GM19324 (cell line): Measurements from ENCODE around the gene TRPC4AP.
"Not testable (repeated sequence)": the region's sequence is repeated elsewhere in the genome, so short reads cannot be mapped to it uniquely, and the experiment has no call there.

Source experiments
- ATAC-seq: cut with Tn5 transposase; IDR thresholded peaks from one replicate; pipeline ENCODE4 v1.9.1; 2021; ENCODE audit warnings: mild to moderate bottlenecking, moderate library complexity; ENCODE audit not compliant: unreplicated experiment, low FRiP score

TRPC4AP gene, protein sequence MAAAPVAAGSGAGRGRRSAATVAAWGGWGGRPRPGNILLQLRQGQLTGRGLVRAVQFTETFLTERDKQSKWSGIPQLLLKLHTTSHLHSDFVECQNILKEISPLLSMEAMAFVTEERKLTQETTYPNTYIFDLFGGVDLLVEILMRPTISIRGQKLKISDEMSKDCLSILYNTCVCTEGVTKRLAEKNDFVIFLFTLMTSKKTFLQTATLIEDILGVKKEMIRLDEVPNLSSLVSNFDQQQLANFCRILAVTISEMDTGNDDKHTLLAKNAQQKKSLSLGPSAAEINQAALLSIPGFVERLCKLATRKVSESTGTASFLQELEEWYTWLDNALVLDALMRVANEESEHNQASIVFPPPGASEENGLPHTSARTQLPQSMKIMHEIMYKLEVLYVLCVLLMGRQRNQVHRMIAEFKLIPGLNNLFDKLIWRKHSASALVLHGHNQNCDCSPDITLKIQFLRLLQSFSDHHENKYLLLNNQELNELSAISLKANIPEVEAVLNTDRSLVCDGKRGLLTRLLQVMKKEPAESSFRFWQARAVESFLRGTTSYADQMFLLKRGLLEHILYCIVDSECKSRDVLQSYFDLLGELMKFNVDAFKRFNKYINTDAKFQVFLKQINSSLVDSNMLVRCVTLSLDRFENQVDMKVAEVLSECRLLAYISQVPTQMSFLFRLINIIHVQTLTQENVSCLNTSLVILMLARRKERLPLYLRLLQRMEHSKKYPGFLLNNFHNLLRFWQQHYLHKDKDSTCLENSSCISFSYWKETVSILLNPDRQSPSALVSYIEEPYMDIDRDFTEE

DNA sequence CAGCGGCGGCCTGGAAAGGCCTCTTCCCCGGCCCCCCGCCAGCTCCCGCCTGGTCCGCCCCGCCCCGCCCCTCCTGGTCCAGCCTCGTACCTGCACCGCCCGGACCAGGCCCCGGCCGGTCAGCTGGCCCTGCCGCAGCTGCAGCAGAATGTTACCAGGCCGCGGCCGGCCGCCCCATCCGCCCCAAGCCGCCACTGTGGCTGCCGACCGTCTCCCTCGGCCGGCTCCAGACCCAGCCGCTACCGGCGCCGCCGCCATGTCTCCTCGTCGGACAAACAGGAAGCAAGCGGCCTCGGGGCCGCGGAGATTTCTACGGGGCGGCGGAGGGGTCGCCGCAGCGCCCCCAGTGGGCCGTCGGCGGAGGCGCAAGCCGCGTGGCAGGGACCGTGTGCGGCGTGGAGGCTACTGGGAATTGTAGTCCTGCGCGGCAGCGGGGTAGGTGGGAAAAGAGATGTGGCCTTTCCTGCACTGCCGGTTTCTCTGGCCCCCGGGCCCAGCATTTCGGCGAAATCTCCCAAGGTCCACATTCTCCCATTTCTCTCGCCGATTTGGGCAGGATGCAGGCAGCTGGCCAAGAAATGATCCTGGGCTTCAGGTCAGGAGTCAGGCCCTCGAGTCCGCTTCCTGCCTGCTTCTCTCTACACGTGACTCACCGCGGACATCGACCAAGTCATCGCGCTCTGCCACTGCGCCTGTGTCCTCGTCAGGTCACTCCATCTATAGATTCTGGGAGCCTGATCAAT lies at the start of gene TRPC4AP:
Gene TRPC4AP (minus strand): TSS at position 284 of the 743 bp plus-strand sequence. CDS start 26 bp downstream, at position 258.
- ATAC-seq = peak; percentile 93

DNA sequence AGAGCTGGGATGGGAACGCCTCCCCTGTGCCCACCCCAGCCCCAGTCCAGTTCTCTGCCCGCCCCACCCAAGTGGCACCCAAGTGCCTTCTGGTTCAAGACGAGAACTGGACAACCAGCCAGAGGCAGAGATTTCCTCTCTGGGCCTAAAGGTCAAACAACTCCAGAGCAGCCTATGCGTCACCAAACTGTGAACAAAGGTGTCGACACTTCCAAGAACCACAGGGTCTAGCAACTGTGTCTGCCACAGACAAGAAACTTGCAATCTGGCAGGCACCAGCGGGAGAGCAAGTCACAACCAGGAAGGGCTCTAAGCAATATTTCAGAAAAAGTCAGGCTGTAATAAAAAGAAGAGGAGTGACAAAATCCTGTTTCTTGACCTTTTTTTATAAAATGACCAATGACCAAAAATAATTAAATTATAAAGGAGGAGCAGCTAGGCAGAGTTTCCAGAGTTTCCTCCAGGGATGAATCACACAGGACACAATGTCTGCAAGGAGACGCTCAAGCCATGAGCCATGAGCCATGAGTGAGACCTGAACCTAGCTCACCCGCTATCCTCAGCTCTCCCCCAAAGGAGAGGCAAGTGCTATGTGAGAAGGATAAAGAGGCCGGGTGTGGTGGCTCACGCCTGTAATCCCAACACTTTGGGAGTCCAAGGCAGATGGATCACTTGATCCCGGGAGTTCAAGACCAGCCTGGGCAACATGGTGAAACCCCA lies 43.4 kb upstream of the TRPC4AP start:
- ATAC-seq = no peak

DNA sequence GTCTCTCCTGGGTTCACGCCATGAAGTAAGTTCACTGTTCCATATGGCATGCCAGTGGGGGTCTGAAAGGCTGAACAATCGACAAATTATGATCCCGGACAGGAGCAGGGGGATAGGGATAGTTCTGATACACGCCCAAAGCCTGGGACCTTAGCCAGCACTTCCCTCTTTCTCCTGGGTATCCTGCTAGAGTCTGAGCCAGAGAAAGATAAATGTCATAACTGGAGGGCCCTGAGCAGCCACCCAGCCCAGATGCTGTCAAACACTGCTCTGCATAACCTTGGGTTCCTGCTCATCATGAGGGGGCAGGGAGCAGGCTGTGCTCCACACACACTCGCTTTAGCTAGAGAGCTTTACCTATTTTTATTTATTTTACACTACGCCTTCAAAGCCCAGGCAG lies 42.3 kb upstream of the TRPC4AP start:
- ATAC-seq = no peak

DNA sequence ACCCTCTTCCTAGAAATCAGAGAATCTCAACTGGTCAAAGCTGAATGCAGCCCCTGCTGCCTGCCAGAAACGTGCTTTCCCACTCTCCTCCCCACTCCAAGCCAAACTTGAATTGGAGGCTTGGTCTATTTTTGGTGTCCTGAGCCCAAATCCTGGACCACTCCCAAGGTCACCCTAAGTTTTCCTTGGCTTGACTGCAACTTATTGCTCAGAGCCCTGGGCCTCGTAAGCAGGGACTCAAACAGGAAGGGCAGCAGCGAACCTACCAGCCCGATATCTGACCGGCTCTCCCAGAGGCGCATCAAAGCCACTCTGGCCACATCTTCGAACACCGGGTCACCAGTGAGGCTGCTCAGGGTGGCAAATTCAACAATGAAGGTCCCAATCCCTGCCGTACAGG lies 41.9 kb upstream of the TRPC4AP start:
- no peak for ATAC-seq

DNA sequence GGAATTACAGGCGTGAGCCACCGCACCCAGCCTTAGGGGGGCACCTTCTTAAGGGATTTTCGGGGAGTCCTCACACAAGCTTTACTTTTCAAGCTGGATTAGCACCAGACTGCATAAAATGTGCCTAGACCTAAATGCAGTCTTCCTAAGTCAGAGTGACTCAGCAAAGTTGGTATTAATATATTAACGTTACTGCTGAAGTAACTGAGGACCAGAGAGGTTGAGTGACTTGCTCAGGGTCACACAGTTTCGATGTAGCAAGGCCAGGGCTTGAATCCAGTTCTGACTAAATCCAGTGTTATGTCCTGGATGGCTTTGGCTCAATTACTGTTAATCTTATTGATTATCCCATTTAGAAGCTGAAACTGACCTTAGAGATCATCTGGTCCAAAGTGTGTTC lies 41.1 kb upstream of the TRPC4AP start:
- ATAC-seq = no peak

DNA sequence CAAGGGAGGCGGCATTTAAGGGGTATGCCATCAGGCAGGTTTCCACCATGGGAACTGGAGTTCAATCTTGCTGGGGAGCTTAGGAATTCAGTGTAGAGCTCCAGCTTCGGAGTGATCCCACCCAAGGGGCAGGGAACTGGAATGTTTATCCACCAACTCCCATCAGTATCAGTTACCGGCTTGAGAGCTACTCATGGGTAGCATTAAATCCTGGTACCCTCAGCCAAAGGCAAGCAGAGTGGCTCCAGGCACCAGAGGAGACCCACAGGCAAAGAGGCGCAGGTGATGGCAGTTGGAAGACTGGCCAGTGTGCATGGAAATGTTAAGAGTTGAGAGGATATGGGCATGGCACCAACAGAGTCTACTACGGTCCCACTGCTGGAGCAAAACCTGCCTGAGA lies 40.4 kb upstream of the TRPC4AP start:
- ATAC-seq = no peak

DNA sequence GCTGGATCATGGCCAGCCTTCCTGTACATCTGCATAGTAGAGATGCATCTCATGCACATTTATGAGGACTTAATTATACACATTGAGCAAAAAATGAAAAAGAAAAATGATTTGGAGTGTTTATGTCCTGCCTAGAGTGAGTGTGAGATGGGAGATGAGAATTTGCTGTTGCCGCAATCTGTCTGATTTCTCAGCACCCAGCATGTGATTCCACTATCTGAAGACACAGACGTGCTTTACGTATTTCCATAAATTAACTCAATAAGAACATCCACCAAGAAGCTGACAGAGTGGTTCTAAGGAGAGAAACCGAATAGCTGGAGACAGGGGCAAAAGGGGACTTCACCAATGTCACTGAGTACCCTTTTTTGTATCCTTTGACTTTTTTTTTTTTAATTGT lies 39.3 kb upstream of the TRPC4AP start:
- ATAC-seq = no peak

DNA sequence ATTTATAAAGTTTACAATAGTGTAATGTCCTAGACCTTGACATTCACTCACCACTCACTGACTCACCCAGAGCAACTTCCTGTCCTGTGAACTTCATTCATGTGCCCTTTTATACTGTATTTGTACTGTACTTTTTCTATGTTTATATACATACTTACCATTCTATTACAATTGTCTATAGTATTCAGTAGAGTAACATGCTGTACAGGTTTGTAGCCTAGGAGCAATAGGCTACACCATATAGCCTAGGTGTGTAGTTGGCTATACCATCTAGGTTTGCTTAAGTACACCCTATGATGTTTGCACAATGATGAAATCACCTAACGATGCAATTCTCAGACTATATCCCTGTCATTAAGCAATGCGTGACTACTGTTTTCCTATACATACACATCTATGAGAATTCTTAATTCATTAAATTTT lies 37.1 kb upstream of the TRPC4AP start:
- ATAC-seq = no peak

DNA sequence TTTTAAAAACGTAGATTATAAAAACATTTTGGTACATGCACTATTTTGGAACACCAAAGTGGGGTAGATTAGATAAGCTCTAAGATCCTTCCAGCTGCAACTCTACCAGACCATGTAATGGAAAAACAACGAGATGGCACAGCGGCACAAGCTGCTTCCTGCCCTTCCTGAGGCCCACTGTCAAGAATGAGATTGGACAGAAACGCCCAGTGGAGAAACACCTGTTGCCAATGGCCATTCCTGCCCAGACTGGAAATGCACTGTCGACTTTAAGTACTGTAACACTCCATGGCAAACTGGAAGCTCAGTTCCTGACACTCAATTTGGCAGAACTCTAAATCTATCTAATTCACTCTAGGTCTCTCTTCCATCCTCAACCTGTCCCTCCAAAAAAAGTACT lies 33.1 kb upstream of the TRPC4AP start:
- no peak for ATAC-seq

DNA sequence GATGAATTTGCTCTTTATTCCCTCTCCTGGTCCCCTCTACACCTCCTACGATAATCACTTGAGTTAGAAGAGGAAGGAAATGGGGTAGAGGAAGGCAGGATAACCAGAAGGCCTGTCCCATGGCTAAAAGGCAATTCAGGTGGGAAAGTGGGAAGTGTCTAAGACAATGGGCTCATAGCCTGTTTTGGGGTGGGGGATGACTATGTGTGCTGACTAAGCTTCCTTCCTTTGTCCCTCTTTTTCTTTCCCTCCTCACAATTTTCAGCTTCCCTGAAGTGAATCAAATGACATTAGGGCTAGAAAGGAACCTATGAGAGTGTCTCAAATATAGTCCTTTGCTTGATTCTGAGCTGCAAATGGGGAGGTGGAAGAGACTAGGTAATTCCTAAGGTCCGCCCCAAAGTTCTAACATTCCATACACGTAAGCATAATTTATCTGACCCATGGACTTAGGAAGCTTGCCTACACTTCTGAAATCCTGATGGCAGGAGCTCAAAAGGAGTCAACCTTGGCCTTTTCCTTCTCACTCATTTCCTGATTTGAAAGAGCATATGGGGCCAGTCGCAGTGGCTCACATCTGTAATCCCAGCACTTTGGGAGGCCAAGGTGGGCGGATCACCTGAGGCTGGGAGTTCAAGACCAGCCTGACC lies 30.3 kb upstream of the TRPC4AP start:
- ATAC-seq = no peak

DNA sequence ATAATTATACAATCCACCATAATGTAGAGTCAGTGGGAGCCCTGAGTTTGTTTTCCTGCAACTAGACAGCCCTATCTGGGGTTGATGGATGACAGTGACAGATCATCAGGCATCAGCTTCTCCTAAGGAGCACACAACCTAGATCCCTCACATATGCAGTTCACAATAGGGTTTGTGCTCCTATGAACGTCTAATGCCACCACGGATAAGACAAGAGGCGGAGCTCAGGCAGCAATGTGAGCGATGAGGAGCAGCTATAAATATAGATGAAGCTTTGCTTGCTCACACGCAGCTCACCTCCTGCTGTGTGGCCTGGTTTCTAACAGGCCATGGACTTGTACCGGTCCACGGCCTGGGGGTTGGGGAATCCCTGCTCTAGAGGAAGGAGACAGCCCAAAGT lies 28.6 kb upstream of the TRPC4AP start:
- ATAC-seq = no peak

DNA sequence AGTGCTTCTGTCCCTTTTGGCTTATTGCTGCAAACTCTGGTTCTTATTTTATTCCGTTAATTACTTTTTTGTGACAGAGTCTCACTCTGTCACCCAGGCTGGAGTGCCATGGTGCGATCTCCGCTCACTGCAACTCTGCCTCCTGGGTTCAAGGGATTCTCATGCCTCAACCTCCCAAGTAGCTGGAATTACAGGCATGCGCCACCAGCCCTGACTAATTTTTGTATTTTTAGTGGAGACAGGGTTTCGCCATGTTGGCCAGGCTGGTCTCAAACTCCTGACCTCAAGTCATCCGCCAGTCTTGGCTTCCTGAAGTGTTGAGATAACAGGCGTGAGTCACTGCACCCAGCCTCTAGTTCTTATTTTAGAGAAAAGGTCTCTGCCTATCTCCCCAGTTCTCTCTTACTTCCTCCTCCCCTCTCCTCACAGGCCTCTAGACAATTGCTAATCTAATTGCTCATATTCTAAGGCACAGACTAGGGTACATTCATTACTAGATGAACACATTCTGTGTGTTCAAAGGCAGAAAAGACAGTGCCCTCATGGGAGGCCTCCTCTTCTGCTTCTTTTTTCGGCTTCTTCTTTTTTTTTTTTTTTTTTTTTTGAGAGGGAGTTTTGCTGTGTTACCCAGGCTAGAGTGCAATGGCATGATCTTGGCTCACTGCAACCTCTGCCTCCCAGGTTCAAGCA lies 27.6 kb upstream of the TRPC4AP start:
- ATAC-seq = no peak

DNA sequence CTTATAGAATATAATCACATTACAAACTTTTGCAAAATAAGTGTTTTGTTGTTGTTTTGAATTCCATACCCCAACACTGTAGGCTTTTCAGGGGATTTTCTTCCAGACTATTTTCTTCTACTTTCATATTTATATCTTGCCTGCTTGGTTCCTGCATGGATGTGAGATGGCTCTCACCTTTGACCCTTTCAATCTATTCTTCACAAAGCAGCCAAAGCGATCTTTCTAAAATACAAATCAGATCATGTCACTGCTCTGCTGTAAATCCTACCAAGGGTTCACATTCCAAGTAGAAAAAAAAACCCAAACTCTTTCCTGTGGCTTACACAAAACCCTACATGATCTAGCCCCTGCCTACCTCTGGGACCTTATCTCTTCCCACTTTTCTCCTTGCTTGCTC lies 25.0 kb upstream of the TRPC4AP start:
- ATAC-seq = no peak

DNA sequence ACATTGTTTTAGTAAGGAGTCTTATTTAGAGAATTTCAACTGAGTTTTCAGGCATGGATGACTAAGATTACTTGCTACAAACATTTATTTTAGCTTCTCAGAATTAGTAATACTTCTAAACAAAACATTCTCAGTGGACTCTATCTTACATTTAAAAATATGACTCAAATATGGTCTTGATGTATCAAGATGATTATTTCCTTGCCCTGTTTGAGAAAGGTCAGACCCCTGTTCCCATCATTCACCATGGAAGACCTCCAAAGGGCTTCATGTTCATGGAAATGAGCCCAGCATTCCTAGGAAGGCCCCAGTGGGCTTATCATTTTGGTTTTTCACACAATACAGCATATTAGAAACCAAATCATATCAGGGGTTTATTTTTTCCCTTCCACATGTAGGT lies 24.6 kb upstream of the TRPC4AP start:
- ATAC-seq = no peak

DNA sequence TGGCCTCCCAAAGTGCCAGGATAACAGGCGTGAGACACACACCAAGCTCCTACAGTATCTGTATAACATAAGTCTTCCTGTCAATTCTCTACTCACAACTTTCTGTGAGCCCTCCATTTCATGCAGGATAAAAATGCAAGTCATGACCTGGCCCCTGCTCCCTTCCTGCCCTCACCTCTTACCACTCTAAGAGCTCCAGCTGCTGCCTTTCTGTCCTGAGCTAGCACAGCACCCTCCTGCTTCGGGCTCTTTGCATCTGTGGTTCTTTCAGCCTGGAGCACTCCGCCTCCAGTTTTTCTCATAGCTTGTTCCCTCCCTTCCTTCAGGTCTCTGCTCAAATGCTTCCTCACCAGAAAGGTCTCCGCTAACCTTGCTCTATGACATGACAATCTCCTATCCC lies 23.7 kb upstream of the TRPC4AP start:
- no peak for ATAC-seq

DNA sequence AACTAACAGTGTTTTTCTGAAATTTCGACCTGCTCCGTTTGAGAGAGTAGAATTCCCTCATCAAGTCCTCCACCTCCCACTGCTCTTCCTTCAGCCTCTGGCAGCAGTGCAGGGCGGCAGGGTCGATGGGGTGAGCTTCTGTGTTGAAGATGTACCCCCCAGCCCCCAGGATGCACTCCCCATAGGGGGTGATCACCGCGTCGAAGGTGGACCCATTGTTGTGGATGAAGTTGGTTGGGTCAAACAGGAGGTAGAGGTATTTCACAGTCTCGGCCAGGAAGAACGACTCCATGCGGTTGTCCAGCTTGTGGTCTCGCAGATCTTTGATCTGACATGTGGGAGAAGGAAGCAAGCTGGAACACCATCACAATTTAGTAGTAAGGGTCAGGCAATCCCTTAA lies 23.0 kb upstream of the TRPC4AP start:
- ATAC-seq = no peak

DNA sequence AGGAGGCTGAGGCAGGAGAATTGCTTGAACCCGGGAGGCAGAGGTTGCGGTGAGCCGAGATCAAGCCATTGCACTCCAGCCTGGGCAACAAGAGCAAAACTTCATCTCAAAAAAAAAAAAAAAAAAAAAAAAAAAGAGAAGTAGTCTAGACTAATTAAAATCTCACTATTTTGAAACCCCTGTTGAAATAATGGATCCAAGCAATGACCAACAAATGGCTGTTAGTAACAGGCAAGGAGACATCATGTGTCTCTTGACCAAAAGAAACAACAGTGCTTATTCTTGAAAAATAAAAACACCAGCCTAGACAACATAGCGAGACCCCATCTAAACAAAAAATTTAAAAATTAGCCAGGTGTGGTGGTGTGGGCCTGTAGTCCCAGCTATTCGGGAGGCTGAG lies 19.7 kb upstream of the TRPC4AP start:
- not testable (repeated sequence) for ATAC-seq

DNA sequence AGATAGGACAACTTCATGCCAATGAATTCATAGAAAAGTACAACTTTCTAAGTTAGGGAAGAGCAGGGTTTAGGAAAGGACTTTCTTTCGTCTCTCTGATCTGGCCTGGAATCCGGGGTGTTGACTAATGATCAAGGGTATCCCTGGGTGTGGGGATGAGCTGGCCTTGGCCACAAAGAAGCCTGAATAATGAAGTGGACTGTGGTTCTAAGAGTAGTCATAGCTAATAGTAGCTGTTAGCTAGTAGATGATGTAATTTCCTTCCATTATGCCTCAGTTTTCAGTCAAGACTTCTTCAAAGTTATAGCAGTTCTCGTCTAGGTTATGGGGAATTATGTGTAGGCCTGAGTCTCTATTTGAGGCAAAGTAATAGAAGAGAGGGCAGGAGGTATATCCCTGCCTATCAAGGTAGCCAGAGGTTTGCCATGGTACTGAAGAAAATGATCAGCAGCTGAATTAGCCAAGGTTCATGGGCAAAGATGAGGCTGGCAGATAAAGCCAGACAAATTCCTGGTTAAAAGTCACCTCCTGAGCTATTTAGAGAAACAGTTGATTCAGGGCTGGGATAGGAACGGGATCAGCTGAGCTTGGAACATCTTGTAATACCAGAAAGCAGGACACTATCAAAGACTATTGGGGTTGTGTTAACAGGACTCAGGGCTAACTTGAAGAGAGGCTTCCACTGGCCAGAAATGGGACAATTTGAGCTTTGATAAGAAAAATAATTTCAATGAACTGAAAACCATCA lies 18.7 kb upstream of the TRPC4AP start:
- no peak for ATAC-seq

DNA sequence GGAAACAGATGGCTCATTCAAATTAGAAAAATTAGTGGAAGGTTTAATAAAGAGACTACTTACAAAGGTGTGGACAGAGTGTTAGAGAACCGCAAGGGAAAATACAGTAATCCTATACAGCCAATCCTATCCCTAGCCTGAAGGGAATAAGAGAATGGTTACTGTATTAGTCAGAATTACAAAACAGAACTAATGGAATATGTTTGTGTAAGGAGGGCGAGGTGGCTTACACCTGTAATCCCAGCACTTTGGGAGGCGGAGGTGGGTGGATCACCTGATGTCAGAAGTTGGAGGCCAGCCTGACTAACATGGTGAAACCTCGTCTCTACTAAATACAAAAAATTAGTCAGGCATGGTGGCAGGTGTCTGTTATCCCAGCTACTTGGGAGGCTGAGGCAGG lies 16.3 kb upstream of the TRPC4AP start:
- no peak for ATAC-seq
